H1 (cell line): ENCODE results near the gene RASGRP4. TPM values are rescaled to one million over a fixed set of nuclear protein-coding genes. Genes with fewer than 3 reads are reported as not detected.

Experiments
- ATF2 ChIP-seq: IDR thresholded peaks from 2 replicates; pipeline ENCODE4 v1.6.1; 2012; ENCODE audit warnings: low read length, inconsistent platforms
- ATF3 ChIP-seq: IDR thresholded peaks from 2 replicates; pipeline ENCODE4 v1.6.1; 2011; ENCODE audit warnings: low read depth, mild to moderate bottlenecking, low read length; ENCODE audit not compliant: insufficient read depth
- BACH1 ChIP-seq: IDR thresholded peaks from 2 replicates; pipeline ENCODE4 v1.6.1; 2012; ENCODE audit warnings: low read length, improper control_type of control experiment
- BCL11A ChIP-seq, 2 experiments: IDR thresholded peaks; one replicate each; pipeline ENCODE4 v1.6.1; 2011; ENCODE audit warnings: low read depth in 2 of 2, low read length in 2 of 2, mild to moderate bottlenecking in 2 of 2
- CTBP2 ChIP-seq: IDR thresholded peaks from 2 replicates; pipeline ENCODE4 v1.7.0; 2011; ENCODE audit warnings: borderline replicate concordance, mild to moderate bottlenecking, moderate library complexity, mixed read lengths, low read length; ENCODE audit not compliant: insufficient read depth, insufficient read length
- EP300 ChIP-seq, 2 experiments: IDR thresholded peaks; 1 replicate in 1 of 2; 2 replicates in 1 of 2; pipeline ENCODE4 v1.6.1; 2011 to 2012; ENCODE audit warnings: low read depth in 2 of 2, low read length in 2 of 2, mild to moderate bottlenecking in 2 of 2, borderline replicate concordance in 1 of 2, inconsistent platforms in 1 of 2, moderate library complexity in 1 of 2
- GABPA ChIP-seq: IDR thresholded peaks from 2 replicates; pipeline ENCODE4 v1.6.1; 2011; ENCODE audit warnings: mild to moderate bottlenecking, low read length, moderate library complexity, borderline replicate concordance; ENCODE audit not compliant: insufficient read depth
- HDAC2 ChIP-seq, 2 experiments: fragments of 300-600 bp in 1 of 2; sonication (generic) in 1 of 2; IDR thresholded peaks; 2 replicates each; pipeline ENCODE4 v1.6.1; 2011 to 2012; ENCODE audit warnings: low read depth in 2 of 2, low read length in 2 of 2, mild to moderate bottlenecking in 2 of 2, moderate library complexity in 2 of 2, borderline replicate concordance in 1 of 2, inconsistent platforms in 1 of 2
- HDAC6 ChIP-seq: IDR thresholded peaks from one replicate; pipeline ENCODE4 v1.7.1; 2012; ENCODE audit warnings: low read depth, mild to moderate bottlenecking, inconsistent platforms, low read length, moderate library complexity
- JUN ChIP-seq: IDR thresholded peaks from 2 replicates; pipeline ENCODE4 v1.6.1; 2011; ENCODE audit warnings: low read depth, mild to moderate bottlenecking, improper control_type of control experiment, low read length
- JUND ChIP-seq: IDR thresholded peaks from 2 replicates; pipeline ENCODE4 v1.6.1; 2011; ENCODE audit warnings: mild to moderate bottlenecking, improper control_type of control experiment, low read length
- KDM4A ChIP-seq: IDR thresholded peaks from one replicate; pipeline ENCODE4 v1.7.1; 2012; ENCODE audit warnings: low read depth, mild to moderate bottlenecking, moderate library complexity, low read length, inconsistent platforms; ENCODE audit not compliant: severe bottlenecking
- KDM5A ChIP-seq: fragments of 200-600 bp; IDR thresholded peaks from 2 replicates; pipeline ENCODE4 v1.7.1; 2012; ENCODE audit warnings: mild to moderate bottlenecking, low read length, inconsistent platforms, mixed read lengths
- MAFK ChIP-seq: IDR thresholded peaks from 2 replicates; pipeline ENCODE4 v1.6.1; 2012; ENCODE audit warnings: low read depth, mild to moderate bottlenecking, improper control_type of control experiment, low read length
- MAX ChIP-seq: IDR thresholded peaks from 2 replicates; pipeline ENCODE4 v1.6.1; 2012; ENCODE audit warnings: inconsistent platforms
- NRF1 ChIP-seq: IDR thresholded peaks from 2 replicates; pipeline ENCODE4 v1.6.1; 2011; ENCODE audit warnings: mild to moderate bottlenecking, low read depth, low read length, improper control_type of control experiment
- POLR2A ChIP-seq, 2 experiments: IDR thresholded peaks; 1 replicate in 1 of 2; 2 replicates in 1 of 2; pipeline ENCODE4 v1.6.1; 2011; ENCODE audit warnings: low read depth in 2 of 2, low read length in 2 of 2, mild to moderate bottlenecking in 2 of 2; ENCODE audit errors: control extremely low read depth in 1 of 2
- SIN3A ChIP-seq, 2 experiments: IDR thresholded peaks in 1 of 2; conservative IDR thresholded peaks in 1 of 2; 2 replicates each; pipeline ENCODE4 v1.6.1; 2011 to 2012; ENCODE audit warnings: low read length in 2 of 2, improper control_type of control experiment in 1 of 2, low read depth in 1 of 2, mild to moderate bottlenecking in 1 of 2
- SIRT6 ChIP-seq: IDR thresholded peaks from one replicate; pipeline ENCODE4 v1.7.1; 2012; ENCODE audit warnings: low read length, inconsistent platforms
- SP2 ChIP-seq: IDR thresholded peaks from 2 replicates; pipeline ENCODE4 v1.6.1; 2012; ENCODE audit warnings: mild to moderate bottlenecking, low read length, inconsistent platforms
- TAF1 ChIP-seq: IDR thresholded peaks from 2 replicates; pipeline ENCODE4 v1.6.1; 2011; ENCODE audit warnings: mild to moderate bottlenecking, low read depth, low read length
- TCF12 ChIP-seq: IDR thresholded peaks from 2 replicates; pipeline ENCODE4 v1.6.1; 2011; ENCODE audit warnings: low read depth, mild to moderate bottlenecking, low read length
- TEAD4 ChIP-seq: IDR thresholded peaks from 2 replicates; pipeline ENCODE4 v1.6.1; 2012; ENCODE audit warnings: low read depth, low read length, inconsistent platforms, mixed read lengths
- polyA plus RNA-seq, 7 experiments: library from polyadenylated mRNA; depleted of rRNA in 3 of 7; stranded (reverse) in 5 of 7; unstranded in 2 of 7; fragments of >200 nt in 5 of 7; fragments of 200-250 nt in 2 of 7; gene quantifications; 1 replicate in 5 of 7; 2 replicates in 1 of 7; 4 replicates in 1 of 7; pipeline versions ENCODE4 v1.2.1 to v1.2.3, GENCODE V29; 2011 to 2013; ENCODE audit warnings: missing spikeins in 2 of 7, mixed read lengths in 2 of 7
- total RNA-seq: library from RNA; stranded (reverse); fragmentation: NEBNext Ultra II Directional; extraction: Animal tissue kit (Norgen Biotek cat#: 25700); gene quantifications from 2 replicates; pipeline ENCODE4 v1.2.1, GENCODE V29; 2021

RASGRP4 gene
- total and polyA plus RNA-seq, 2 of the 8 experiments (the other 6 are each of a cell fraction or from before 2014, with no cell fraction given), result 1.9 to 3.1 TPM

- TF ChIP-seq HDAC2 (IDR thresholded peaks at IDR 0.05; ENCODE audit: borderline replicate concordance in 1 of 2, low read depth in 2 of 2, low read length in 2 of 2) (no peak), SIN3A (conservative IDR thresholded peaks at IDR 0.05 in 1 of 2, IDR thresholded peaks at IDR 0.05 in 1 of 2; ENCODE audit: low read depth in 1 of 2, low read length in 2 of 2) (peak; percentile 63 to 69; a peak in 3 of 4 replicates), MAFK (peak; percentile 100), MAX (no peak), KDM5A (no peak), POLR2A (IDR thresholded peaks at IDR 0.05; ENCODE audit: control extremely low read depth in 1 of 2, low read depth in 2 of 2, low read length in 2 of 2) (peak in 1 of 2 experiments; percentile 54; a peak in 1 of 3 replicates), TCF12 (0 out of 2 replicates have a peak, but pooled peaks have one; percentile 62), TAF1 (peak; percentile 39; the same call in 1 of the 2 replicates), GABPA (no peak), ATF3 (no peak), BCL11A (IDR thresholded peaks at IDR 0.05; ENCODE audit: low read depth in 2 of 2, low read length in 2 of 2) (no peak), HDAC6 (no peak), BACH1 (peak; percentile 99), JUND (0 out of 2 replicates have a peak, but pooled peaks have one; percentile 7), ATF2 (no peak), EP300 (IDR thresholded peaks at IDR 0.05; ENCODE audit: borderline replicate concordance in 1 of 2, low read depth in 2 of 2, low read length in 2 of 2) (peak in 1 of 2 experiments; percentile 66; a peak in 1 of 3 replicates), SIRT6 (no peak), KDM4A (peak; percentile 34), NRF1 (no peak), SP2 (no peak), JUN (no peak), TEAD4 (peak; percentile 53; the same call in 1 of the 2 replicates), CTBP2 (no peak)
These were observed 8.6 kb upstream of the RASGRP4 start (continued) for GRCh38 chr19:38434549-38435051.
